Measurements from ENCODE around the gene HYOU1. TPM values are rescaled to one million over a fixed set of nuclear protein-coding genes. Genes with fewer than 3 reads are reported as not detected.

Gene HYOU1
- total RNA-seq, 1 donor = 126 TPM

DNA sequence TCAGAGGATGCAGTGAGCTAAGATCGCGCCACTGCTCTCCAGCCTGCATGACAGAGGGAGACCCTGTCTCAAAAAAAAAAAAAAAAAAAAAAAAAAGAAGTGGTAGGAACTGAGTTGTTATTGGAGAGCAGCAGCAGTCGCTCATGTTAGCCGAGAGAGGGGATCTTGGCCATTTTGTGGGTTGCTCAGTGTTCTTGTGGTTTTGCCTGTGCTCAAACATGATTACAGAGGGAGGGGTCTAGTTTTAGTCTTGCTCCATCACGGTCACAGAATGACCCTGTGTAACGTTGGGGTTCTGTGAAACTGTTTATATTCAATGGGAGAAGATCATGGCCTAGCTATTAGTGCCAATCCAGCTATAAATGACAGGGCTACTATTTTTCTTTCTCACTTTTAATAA lies 42.7 kb upstream of the HYOU1 start:
- no peak for DNase-seq (ENCODE audit: low read depth)
- TF ChIP-seq, protein P1, sequence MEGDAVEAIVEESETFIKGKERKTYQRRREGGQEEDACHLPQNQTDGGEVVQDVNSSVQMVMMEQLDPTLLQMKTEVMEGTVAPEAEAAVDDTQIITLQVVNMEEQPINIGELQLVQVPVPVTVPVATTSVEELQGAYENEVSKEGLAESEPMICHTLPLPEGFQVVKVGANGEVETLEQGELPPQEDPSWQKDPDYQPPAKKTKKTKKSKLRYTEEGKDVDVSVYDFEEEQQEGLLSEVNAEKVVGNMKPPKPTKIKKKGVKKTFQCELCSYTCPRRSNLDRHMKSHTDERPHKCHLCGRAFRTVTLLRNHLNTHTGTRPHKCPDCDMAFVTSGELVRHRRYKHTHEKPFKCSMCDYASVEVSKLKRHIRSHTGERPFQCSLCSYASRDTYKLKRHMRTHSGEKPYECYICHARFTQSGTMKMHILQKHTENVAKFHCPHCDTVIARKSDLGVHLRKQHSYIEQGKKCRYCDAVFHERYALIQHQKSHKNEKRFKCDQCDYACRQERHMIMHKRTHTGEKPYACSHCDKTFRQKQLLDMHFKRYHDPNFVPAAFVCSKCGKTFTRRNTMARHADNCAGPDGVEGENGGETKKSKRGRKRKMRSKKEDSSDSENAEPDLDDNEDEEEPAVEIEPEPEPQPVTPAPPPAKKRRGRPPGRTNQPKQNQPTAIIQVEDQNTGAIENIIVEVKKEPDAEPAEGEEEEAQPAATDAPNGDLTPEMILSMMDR (IDR thresholded peaks at IDR 0.05; ENCODE audit: insufficient read depth, low read length) = no peak

DNA sequence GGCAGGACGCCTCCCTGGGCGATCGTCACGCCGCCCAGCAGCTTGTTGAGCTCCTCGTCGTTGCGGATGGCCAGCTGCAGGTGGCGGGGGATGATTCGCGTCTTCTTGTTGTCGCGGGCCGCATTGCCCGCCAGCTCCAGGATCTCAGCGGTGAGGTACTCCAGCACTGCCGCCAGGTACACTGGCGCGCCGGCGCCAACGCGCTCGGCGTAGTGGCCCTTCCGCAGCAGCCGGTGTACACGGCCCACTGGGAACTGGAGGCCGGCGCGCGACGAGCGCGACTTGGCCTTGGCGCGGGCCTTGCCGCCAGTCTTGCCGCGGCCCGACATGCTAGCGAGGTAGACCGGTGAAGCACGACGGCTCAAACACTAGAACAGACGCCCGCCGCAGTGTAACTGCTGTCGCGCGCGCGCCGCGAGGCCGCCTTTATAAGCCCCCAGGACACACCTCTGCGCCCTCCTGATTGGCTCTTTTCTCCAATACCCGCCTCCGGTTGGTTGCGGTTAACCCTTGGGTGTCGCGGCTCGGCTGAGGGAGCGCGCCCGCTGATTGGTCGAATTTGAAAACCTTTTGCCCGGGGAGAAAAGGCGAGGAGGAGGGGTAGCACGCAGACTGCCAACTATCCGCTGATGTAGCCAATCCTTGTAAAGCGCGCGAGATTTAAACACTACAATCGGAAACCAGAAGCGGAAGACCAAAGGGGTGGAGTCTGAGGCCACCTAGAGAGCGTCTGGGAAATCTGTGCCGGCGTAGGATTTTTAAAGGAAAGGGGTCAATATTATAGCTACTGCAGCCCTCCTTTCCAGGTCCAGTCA lies 38.3 kb upstream of the HYOU1 start:
- TF ChIP-seq, protein P1 (IDR thresholded peaks at IDR 0.05; ENCODE audit: insufficient read depth, low read length) = no peak
- peak; percentile 100 for DNase-seq (ENCODE audit: low read depth)

More for the DNA sequence above, 42.7 kb upstream of the HYOU1 start:
- no peak overlapping the region for H3K4me3 ChIP-seq (ENCODE audit: low read depth, low read length)

DNA sequence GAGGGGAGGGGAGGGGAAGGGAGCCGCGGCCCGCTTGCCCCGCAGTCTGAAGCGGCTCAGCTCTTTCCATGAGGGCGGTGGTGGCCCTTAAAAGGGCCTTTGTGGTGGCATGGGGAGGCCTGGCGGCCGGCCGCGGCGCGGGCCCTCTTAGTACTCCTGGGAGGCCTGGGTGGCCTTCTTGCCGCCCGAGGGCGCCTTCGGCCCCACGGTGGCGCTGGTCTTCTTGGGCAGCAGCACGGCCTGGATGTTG lies 37.7 kb upstream of the HYOU1 start:
- H3K4me3 ChIP-seq (ENCODE audit: low read depth, low read length) = peak overlapping the region; percentile 75
- TF ChIP-seq, protein P1 (IDR thresholded peaks at IDR 0.05; ENCODE audit: insufficient read depth, low read length) = peak; percentile 74
- DNase-seq (ENCODE audit: low read depth) = peak; percentile 80

More for the DNA sequence above, 38.3 kb upstream of the HYOU1 start:
- H3K4me3 ChIP-seq (ENCODE audit: low read depth, low read length) = peak overlapping the region; percentile 75

DNA sequence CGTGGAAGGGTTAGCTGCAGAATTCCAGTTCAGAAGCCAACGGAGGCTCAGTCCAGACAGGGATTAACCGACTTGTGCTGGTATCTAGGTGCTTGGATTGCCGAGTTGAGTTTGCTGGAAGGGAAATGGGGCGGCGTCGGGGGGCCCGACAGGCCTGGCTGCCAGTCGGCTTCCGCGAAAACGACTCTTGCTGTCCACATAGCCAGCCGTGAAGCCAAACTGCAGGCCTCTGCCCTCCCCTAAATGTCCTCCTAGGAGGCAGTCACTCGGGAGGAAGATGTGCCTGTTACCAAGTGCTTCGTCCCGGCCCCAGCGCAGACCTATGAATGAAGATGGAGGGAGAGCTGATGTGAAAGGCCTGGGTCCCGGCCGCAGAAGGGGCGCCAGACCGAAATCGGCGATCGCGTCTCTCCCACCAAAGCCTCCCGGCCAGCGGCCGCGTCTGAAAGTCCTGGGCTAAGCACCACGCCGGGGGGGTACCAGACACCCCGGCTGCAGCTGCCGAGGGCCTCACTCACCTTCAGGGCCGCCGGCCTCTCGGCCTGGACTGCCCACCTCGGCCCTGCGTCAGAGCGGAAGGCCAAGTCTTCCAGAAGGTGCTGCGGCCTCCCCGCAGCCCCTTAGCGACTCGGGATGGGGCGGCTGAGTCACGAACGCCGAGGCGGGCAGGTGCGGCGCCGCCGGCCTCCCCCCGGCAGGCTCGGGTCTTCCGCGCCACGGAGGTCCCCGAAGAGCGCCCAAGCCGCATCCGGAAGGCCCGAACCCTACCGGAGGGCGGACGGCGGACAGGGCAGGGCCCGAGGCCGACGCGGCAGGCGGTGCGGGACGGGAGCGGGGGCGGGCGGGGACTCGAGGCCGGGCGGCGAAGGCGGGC lies 37.2 kb upstream of the HYOU1 start:
- peak overlapping the region; percentile 75 for H3K4me3 ChIP-seq (ENCODE audit: low read depth, low read length)
- DNase-seq (ENCODE audit: low read depth) = peak; percentile 38
- TF ChIP-seq, protein P1 (IDR thresholded peaks at IDR 0.05; ENCODE audit: insufficient read depth, low read length) = no peak

DNA sequence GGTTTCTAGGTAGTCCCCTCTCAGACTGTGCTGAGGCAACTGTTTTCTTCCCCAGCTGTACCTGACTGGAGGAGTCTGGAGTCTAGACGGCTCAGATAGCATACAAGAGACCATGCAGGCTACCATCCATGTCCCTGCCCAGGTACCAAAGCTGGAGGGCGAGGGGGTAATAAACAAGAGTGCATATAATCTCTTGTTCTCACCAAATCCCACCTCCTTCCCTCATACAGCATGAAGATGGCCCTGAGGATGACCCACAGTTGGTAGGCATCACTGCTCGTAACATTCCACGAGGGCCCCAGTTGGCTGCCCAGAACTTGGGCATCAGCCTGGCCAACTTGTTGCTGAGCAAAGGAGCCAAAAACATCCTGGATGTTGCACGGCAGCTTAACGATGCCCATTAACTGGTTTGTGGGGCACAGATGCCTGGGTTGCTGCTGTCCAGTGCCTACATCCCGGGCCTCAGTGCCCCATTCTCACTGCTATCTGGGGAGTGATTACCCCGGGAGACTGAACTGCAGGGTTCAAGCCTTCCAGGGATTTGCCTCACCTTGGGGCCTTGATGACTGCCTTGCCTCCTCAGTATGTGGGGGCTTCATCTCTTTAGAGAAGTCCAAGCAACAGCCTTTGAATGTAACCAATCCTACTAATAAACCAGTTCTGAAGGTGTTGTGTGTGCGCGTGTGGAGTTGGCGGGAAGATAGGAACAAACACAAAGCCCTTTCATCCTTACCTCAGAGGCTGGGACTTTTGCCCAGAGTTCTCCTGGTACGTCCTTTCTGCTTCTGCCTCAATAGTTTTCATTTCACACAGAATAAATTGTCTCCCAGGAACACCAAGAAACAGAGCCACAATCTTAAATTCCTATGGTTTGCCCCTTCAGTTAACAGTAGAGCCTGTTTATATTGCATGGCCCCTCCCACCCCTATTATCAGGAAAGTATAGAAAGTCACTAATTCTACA lies 36.2 kb upstream of the HYOU1 start:
- TF ChIP-seq, protein P1 (IDR thresholded peaks at IDR 0.05; ENCODE audit: insufficient read depth, low read length) = no peak
- H3K4me3 ChIP-seq (ENCODE audit: low read depth, low read length) = peak overlapping the region; percentile 75
- DNase-seq (ENCODE audit: low read depth) = peak; percentile 41

Data from fibroblast of the aortic adventitia (primary cell).